ENCODE results near the gene LSM2.
"Not testable (repeated sequence)": the region's sequence is repeated elsewhere in the genome, so short reads cannot be mapped to it uniquely, and the experiment has no call there.

DNA sequence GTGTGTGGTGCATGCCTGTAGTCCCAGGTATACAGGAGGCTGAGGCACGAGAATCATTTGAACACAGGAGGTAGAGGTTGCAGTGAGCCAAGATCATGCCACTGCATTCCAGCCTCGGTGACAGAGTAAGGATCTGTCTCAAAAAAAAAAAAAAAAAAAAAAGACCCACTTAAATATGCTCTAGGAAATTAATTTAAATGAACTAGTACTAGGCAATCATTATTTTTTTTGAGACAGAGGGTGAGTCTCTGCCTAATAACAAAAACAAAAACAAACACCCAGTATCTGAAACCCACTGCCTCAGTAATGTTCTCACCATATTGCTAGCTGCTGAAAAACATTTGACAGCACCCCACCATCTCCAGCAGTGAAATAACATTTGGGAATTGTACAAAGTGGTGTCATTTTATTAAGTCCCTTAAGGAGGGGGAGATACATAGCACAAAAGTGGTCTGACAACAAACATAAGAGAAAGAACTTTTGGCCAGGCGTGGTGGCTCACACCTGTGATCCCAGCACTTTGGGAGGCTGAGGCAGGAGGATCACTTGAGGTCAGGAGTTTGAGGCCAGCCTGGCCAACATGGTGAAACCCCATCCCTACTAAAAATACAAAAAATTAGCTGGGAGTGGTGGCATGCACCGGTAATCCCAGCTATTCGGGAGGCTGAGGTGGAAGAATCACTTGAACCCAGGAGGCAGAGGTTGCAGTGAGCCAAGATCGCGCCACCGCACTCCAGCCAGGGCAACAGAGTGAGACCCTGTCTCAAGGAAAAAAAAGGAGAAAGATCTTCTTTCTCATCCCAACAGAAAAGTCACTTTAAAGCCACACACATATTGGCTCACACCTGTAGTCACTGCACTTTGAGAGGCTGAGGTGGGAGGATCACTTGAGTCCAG lies 5.5 kb downstream of the LSM2 start:
- TF ChIP-seq, protein P1, sequence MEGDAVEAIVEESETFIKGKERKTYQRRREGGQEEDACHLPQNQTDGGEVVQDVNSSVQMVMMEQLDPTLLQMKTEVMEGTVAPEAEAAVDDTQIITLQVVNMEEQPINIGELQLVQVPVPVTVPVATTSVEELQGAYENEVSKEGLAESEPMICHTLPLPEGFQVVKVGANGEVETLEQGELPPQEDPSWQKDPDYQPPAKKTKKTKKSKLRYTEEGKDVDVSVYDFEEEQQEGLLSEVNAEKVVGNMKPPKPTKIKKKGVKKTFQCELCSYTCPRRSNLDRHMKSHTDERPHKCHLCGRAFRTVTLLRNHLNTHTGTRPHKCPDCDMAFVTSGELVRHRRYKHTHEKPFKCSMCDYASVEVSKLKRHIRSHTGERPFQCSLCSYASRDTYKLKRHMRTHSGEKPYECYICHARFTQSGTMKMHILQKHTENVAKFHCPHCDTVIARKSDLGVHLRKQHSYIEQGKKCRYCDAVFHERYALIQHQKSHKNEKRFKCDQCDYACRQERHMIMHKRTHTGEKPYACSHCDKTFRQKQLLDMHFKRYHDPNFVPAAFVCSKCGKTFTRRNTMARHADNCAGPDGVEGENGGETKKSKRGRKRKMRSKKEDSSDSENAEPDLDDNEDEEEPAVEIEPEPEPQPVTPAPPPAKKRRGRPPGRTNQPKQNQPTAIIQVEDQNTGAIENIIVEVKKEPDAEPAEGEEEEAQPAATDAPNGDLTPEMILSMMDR (optimal IDR thresholded peaks at IDR 0.05 in 1 of 3, IDR thresholded peaks at IDR 0.05 in 1 of 3, conservative IDR thresholded peaks at IDR 0.05 in 1 of 3; ENCODE audit: extremely low read depth in 1 of 3, insufficient read depth in 2 of 3, low read length in 3 of 3): not testable (repeated sequence)
- not testable (repeated sequence) for TF ChIP-seq EZH2 (IDR thresholded peaks at IDR 0.05; ENCODE audit: low read length)
